DND-41 (cell line): ENCODE data around the gene KRT8.

Source experiments
- ATAC-seq: fragments of 200-7000 bp; cut with Tn5 transposase; 3 replicates; pipeline ENCODE4 v1.9.1; 2021; ENCODE audit warnings: low read depth; ENCODE audit not compliant: insufficient read depth
- DNase-seq: peaks from one replicate; pipeline ENCODE4 v3.0.0-alpha.2; 2020
- H2AFZ ChIP-seq: 2 replicates; pipeline ENCODE4 v1.6.0; 2012; ENCODE audit warnings: low read depth, low read length
- H3K27ac ChIP-seq: 2 replicates; pipeline ENCODE4 v1.5.1; 2012; ENCODE audit warnings: low read length, inconsistent platforms
- H3K27me3 ChIP-seq: fragments of 200-600 bp; sonication (generic); 2 replicates; pipeline ENCODE4 v1.6.0; 2012; ENCODE audit warnings: low read length, mild to moderate bottlenecking, inconsistent platforms; ENCODE audit not compliant: insufficient read depth, poor library complexity
- H3K36me3 ChIP-seq: 2 replicates; pipeline ENCODE4 v1.5.1; 2012; ENCODE audit warnings: low read length, inconsistent platforms; ENCODE audit not compliant: insufficient read depth
- H3K4me1 ChIP-seq: 2 replicates; pipeline ENCODE4 v1.5.1; 2012; ENCODE audit warnings: mild to moderate bottlenecking, low read length; ENCODE audit not compliant: insufficient read depth
- H3K4me2 ChIP-seq: 2 replicates; pipeline ENCODE4 v1.6.0; 2012; ENCODE audit warnings: mild to moderate bottlenecking, moderate library complexity, low read length, inconsistent platforms; ENCODE audit not compliant: insufficient read depth
- H3K4me3 ChIP-seq, 2 experiments: fragments of 200-600 bp in 1 of 2; shearing (Covaris generic) in 1 of 2; 2 replicates each; pipeline ENCODE4 v1.5.1; 2012 to 2016; ENCODE audit warnings: inconsistent platforms in 2 of 2, low read length in 2 of 2, mild to moderate bottlenecking in 2 of 2, low read depth in 1 of 2, moderate library complexity in 1 of 2
- H3K79me2 ChIP-seq: 2 replicates; pipeline ENCODE4 v1.6.0; 2012; ENCODE audit warnings: low read length, inconsistent platforms; ENCODE audit not compliant: insufficient read depth
- H3K9ac ChIP-seq: 2 replicates; pipeline ENCODE4 v1.6.0; 2012; ENCODE audit warnings: low read depth, mild to moderate bottlenecking, inconsistent platforms, low read length, moderate library complexity
- H3K9me3 ChIP-seq: 2 replicates; pipeline ENCODE4 v1.5.1; 2012; ENCODE audit warnings: low read length, moderate library complexity, mild to moderate bottlenecking, inconsistent platforms; ENCODE audit not compliant: insufficient read depth, severe bottlenecking
- H4K20me1 ChIP-seq: 2 replicates; pipeline ENCODE4 v1.6.0; 2012; ENCODE audit warnings: low read length; ENCODE audit not compliant: insufficient read depth
- CTCF ChIP-seq: IDR thresholded peaks from 2 replicates; pipeline ENCODE4 v1.5.1; 2012; ENCODE audit warnings: borderline replicate concordance, low read length, moderate library complexity, mild to moderate bottlenecking; ENCODE audit not compliant: poor library complexity, severe bottlenecking; ENCODE audit errors: extremely low read depth
- EZH2 ChIP-seq: IDR thresholded peaks from 3 replicates; pipeline ENCODE4 v1.6.1; 2012; ENCODE audit warnings: borderline replicate concordance, low read depth, mild to moderate bottlenecking, moderate library complexity, low read length, inconsistent platforms; ENCODE audit not compliant: severe bottlenecking

KRT8 gene

DNA sequence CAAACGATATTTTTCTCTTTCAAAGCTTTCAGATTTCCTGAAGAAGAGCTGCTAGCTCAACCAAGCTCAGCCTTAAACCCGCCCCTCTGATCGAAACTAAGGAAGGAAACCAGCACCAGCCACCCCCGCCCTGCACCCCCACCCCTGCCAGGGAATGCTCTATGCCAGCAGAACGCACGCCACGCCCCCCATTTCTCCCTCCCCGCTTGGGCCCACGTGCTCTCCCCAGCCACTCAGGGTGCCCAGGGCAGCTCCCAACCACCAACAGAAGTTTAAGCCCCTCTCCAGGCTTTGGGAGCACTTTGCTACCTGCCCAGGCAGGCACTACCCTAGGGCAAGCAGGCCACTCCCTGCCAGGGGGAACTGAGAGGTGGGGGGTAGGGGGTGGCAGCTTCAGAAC lies 37.2 kb downstream of the KRT8 start:
- H3K79me2 ChIP-seq, result no peaks in the 10 kb centered on the region
- no peak overlapping the region for H3K4me2 ChIP-seq
- H3K27ac ChIP-seq, result no peak overlapping the region
- ATAC-seq, result peak; percentile 23; the same call in 1 of the 3 replicates
- H3K9ac ChIP-seq, result no peak overlapping the region
- H2AFZ ChIP-seq, result no peak overlapping the region
- no peaks in the 10 kb centered on the region for H4K20me1 ChIP-seq
- no peak overlapping the region for H3K4me3 ChIP-seq
- peak; percentile 35 for DNase-seq
- no peak for TF ChIP-seq EZH2
- no peak for TF ChIP-seq CTCF
- no peaks in the 10 kb centered on the region for H3K36me3 ChIP-seq
- no peaks in the 10 kb centered on the region for H3K4me1 ChIP-seq
- H3K27me3 ChIP-seq, result peaks cover 5% of the 10 kb centered on the region
- no peaks in the 10 kb centered on the region for H3K9me3 ChIP-seq

DNA sequence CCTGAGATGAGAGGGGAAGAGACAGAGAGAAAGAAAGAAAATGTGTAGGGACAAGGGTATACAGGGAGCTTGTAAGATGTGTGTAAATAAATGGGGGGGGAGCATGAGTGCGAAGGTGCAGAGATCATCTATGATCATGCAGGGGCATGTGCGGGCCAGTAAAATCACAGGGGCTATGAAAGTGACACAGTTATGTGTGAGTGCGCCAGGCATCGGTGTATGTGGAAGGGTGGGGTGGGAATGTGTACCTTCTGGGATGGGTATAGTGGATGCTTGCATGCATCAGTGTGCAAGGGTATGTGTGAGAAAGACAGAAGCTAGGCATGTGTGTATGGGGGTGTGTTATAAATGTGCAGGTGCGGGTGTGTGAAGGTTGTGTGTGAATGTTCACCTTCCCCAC lies 37.7 kb downstream of the KRT8 start:
- Histone ChIP-seq H3K9me3 (no peaks in the 10 kb centered on the region), H3K27ac (no peak overlapping the region), H2AFZ (no peak overlapping the region), H3K4me3 (no peak overlapping the region), H3K36me3 (no peaks in the 10 kb centered on the region), H3K4me2 (no peak overlapping the region), H3K79me2 (no peaks in the 10 kb centered on the region), H3K4me1 (no peaks in the 10 kb centered on the region), H4K20me1 (no peaks in the 10 kb centered on the region), H3K27me3 (peaks cover 3% of the 10 kb centered on the region), H3K9ac (no peak overlapping the region)
- no peak for ATAC-seq
- DNase-seq, result no peak
- TF ChIP-seq EZH2 (no peak), CTCF (no peak)

DNA sequence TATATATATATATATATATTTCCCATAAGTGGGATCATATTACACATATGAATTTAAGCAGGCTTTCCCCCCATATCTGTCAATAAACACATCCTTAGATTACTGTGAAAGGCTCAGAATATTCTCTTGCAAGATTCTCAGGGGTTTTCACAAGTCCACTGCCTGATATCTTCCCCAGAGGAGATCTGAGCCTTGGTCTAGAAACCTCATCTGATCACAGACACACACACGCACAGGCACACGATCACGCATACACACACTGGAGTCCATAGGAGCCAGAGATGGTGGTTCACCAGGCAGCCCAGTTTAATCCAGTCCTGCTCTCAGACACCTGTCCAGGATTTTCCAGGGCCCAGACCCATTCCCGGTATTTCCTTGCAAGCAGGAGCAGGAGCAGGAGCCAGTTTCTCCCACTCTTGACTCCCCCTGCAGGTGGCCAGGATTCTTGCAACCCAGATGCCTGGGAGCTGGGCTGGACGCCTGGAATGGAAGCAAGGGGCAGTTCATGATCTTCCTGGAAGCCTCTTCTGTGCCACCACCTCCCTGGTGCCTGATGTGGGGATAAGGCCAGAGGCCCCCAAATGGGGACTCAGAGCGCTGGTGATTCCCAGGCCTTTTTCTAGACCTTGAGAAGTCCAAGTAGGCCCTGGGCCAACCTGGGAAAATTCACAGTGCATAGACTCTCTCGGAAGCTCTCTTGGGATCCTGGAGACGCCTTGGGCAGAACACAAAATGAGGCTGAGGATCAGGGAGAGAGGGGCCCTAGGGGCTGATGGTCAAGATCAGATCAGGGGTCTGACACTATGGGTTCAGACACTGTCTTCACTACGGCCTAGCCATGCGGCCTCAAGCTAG lies 39.6 kb downstream of the KRT8 start:
- H3K4me3 ChIP-seq, result no peak overlapping the region
- no peaks in the 10 kb centered on the region for H3K9me3 ChIP-seq
- H3K36me3 ChIP-seq, result no peaks in the 10 kb centered on the region
- peak; percentile 28 for DNase-seq
- H3K4me2 ChIP-seq, result no peak overlapping the region
- H3K4me1 ChIP-seq, result no peaks in the 10 kb centered on the region
- no peak overlapping the region for H3K9ac ChIP-seq
- no peak for ATAC-seq
- no peaks in the 10 kb centered on the region for H3K79me2 ChIP-seq
- H2AFZ ChIP-seq, result no peak overlapping the region
- H3K27me3 ChIP-seq, result peaks cover 2% of the 10 kb centered on the region
- TF ChIP-seq CTCF (peak; percentile 72), EZH2 (no peak)
- no peaks in the 10 kb centered on the region for H4K20me1 ChIP-seq
- no peak overlapping the region for H3K27ac ChIP-seq
